GM18907 (cell line): ENCODE results near the gene SMIM8.
A peak's percentile ranks its signal among the peaks of the same experiment; 100 is the strongest.

Experiments used
- ATAC-seq: cut with Tn5 transposase; IDR thresholded peaks from one replicate; pipeline ENCODE4 v1.9.1; 2021; ENCODE audit warnings: mild to moderate bottlenecking, moderate library complexity; ENCODE audit not compliant: unreplicated experiment

The SMIM8 gene

GRCh38 chr6:87384038-87384437, 61.6 kb downstream of the SMIM8 start:
- ATAC-seq: no peak

- ATAC-seq: no peak
Observed at GRCh38 chr6:87384449-87384848, 62.1 kb downstream of the SMIM8 start.

GRCh38 chr6:87391334-87391733, 68.9 kb downstream of the SMIM8 start:
- peak; percentile 66 for ATAC-seq
